Transverse colon (tissue), 4 donors: ENCODE results near the gene GOLGA5.

ENCODE experiments used
- POLR2AphosphoS5 ChIP-seq, 3 donors: sonication (generic); formaldehyde crosslinking; IDR thresholded peaks; one replicate each; pipeline ENCODE4 v1.6.1; 2016; ENCODE audit warnings: antibody characterized with exemption in 3 of 3
- TF ChIP-seq, protein P1 (sequence below), 5 experiments: fragments of 200-600 bp in 3 of 5; fragments of 450-650 bp in 2 of 5; sonication (generic) in 3 of 5; IDR thresholded peaks; 1 replicate in 2 of 5; 2 replicates in 3 of 5; pipeline ENCODE4 v1.5.1; 2016 to 2017; ENCODE audit warnings: antibody characterized with exemption in 5 of 5, inconsistent platforms in 3 of 5, mild to moderate bottlenecking in 2 of 5, moderate library complexity in 1 of 5

DNA sequence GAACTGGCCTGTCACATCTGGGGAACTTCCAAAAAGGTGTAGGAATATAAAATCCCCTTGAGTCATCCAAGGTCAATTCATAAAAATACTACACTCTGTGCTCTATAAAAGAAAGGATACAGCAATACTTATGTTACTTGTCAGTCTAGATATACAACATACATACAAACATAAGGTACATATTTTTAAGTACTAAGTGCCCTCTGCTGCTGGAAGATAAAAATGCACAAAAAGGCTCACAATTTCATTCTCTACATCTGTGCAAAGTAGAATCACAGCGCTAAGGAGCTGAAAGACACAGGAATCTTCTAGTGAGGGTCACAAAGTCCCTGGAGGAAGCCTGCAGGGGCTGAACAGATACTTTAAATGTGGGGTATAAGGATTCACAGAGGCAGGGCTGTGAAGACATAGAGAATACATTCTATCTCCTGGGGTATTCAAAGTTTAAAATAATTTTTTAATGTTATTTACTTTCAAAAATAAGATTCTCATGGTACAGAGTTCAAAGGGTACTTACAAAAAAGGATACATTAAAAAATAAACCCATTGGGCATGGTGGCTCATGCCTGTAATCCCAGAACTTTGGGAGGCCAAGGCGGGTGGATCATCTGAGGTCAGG, 10.2 kb upstream of the GOLGA5 start:
- no peak for TF ChIP-seq POLR2AphosphoS5 (IDR thresholded peaks at IDR 0.05)
- TF ChIP-seq, protein P1, sequence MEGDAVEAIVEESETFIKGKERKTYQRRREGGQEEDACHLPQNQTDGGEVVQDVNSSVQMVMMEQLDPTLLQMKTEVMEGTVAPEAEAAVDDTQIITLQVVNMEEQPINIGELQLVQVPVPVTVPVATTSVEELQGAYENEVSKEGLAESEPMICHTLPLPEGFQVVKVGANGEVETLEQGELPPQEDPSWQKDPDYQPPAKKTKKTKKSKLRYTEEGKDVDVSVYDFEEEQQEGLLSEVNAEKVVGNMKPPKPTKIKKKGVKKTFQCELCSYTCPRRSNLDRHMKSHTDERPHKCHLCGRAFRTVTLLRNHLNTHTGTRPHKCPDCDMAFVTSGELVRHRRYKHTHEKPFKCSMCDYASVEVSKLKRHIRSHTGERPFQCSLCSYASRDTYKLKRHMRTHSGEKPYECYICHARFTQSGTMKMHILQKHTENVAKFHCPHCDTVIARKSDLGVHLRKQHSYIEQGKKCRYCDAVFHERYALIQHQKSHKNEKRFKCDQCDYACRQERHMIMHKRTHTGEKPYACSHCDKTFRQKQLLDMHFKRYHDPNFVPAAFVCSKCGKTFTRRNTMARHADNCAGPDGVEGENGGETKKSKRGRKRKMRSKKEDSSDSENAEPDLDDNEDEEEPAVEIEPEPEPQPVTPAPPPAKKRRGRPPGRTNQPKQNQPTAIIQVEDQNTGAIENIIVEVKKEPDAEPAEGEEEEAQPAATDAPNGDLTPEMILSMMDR (IDR thresholded peaks at IDR 0.05): peak; percentile 57 to 81 (median 65)
